HS-5 (cell line): ENCODE measurements around the gene OXSM.

Experiments used
- DNase-seq: peaks from one replicate; pipeline ENCODE4 v3.0.0-alpha.2; 2012; ENCODE audit warnings: low read depth

The OXSM gene

DNA sequence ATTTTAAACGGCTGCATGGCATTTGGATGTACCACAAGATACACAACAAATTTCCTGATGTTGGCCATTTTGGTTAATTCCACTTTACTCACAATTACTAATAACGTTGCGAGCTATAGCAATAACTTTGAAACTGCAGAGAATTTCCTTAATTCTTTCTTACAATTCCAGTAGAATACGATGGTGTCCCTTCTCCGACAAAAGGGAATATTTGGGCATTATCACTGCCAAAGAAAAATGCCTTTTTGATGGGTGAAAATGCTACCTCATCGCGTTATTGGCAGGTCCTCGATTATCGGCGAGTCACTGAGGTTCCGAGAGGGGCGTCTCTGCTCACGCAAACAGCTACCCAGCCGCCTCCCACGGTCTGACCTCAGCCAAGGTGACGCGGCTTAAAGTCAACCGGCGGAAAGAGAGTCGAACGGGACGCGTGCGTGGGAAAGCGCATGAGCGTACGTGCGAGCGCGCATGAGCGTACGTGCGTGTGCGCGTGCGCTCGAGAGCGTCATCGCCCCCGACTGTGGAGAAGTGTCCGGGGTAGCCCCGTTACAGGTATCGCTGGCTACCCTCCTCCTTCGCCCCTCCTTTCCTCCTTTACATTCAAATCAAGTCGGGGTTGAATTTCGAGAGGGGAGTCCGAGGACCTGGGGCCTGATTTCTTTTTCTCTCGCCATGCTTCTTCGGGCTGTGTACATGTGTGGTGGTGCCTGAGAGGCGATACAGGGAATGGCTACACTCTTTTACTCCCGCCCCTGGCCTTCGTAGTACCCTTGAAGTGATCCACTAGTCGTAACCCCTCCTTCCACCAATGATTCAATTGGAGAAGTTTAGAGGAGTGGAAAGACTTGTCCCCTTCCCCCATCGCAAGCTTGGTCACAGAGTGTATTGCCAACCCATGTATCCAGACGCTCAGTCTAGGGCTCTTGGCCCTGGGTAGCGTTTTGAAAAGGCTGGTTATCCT lies at the start of gene OXSM:
Gene OXSM (plus strand): TSS at position 495 of the 961 bp plus-strand sequence. CDS start 931 bp downstream, outside the sequence.
- peak; percentile 67 for DNase-seq

- DNase-seq: no peak
Observed at GRCh38 chr3:25744470-25744869, 45.4 kb upstream of the OXSM start.

DNA sequence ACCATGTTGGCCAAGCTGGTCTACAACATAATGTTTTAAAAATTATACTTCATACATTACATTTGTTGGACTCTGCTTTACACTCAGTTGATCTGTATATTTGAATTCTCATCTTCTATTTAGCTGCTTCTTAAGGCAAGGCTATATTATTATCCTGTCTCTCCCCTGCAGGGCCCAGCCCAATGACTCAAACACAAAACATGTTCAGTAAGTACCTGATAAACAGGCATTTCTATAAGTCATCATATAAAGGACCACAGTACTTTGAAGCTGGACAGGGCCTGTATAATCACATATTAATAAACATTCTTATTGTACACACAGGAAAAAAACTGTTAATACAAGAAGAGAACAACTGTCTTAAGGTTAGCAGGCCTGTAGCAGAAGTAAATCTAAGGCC lies 42.9 kb upstream of the OXSM start:
- peak; percentile 3 for DNase-seq

GRCh38 chr3:25748189-25748588 lies 41.7 kb upstream of the OXSM start:
- DNase-seq: no peak

DNA sequence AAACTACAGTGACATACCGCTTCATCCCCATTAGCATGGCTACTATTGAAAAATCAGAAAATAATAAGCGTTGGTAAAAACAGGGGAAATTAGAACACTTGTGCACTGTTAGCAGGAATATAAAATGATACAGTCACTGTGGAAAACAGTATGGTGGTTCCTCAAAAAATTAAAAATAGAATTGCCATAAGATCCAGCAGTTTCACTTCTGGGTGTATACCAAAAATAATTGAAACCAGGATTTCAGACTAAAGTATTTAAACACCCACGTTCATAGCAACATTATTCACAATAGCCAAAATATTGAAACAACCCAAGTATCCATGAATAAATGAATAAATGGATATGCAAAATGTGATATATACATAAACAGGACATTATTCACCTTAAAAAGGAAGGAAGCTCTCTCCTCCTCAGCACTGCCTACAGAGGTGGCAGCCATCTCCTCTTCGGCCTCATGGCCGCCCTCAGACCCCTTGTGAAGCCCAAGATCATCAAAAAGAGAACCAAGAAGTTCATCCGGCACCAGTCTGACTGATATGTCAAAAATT lies 40.8 kb upstream of the OXSM start:
- DNase-seq: no peak

GRCh38 chr3:25751048-25751447 lies 38.8 kb upstream of the OXSM start:
- DNase-seq: no peak

DNA sequence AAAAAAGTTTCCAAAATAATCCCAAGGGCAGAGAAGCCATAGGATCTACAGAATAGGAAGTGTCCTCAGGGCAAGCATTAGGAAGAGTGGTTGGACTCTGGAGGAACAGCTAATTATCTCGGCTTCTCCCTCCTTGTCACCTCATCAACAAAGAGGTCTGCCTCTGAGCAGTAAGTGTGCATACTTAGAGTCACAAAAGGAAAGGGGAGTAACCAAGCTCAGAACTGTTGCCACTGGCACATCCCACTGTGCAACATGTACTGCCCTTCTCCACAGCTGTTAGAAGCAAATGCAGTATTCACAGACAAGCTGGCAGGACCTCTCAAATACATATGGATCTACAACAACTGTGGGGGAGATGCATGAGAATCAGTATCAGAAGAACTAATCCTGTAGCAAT lies 38.2 kb upstream of the OXSM start:
- no peak for DNase-seq

- DNase-seq: no peak
Observed at GRCh38 chr3:25768851-25769250, 21.0 kb upstream of the OXSM start.

DNA sequence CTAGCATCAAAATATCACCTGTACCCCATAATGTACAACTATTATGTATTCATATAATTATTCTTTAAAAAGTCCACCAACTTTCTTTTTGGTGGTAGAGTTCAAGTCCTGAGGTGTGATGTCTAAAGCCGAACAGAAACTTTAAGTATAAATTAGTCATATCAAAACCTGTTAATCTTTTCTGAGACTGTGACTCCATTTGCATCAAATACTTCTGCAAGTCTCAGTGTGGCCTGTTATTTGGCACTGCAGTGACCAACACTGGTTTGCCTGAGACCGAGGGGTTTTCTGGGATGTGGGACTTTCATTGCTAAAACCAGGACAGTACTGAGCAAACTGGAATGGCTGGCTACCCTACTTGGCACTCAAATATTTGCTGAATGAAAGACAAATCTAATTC lies 14.0 kb upstream of the OXSM start:
- no peak for DNase-seq

- DNase-seq: no peak
Observed at GRCh38 chr3:25780618-25781017, 9.3 kb upstream of the OXSM start.

- DNase-seq: no peak
Observed at GRCh38 chr3:25781145-25781757, 8.6 kb upstream of the OXSM start.

GRCh38 chr3:25781758-25782594 lies 7.9 kb upstream of the OXSM start:
- DNase-seq: no peak

GRCh38 chr3:25782636-25782937 lies 7.3 kb upstream of the OXSM start:
- DNase-seq: no peak

DNA sequence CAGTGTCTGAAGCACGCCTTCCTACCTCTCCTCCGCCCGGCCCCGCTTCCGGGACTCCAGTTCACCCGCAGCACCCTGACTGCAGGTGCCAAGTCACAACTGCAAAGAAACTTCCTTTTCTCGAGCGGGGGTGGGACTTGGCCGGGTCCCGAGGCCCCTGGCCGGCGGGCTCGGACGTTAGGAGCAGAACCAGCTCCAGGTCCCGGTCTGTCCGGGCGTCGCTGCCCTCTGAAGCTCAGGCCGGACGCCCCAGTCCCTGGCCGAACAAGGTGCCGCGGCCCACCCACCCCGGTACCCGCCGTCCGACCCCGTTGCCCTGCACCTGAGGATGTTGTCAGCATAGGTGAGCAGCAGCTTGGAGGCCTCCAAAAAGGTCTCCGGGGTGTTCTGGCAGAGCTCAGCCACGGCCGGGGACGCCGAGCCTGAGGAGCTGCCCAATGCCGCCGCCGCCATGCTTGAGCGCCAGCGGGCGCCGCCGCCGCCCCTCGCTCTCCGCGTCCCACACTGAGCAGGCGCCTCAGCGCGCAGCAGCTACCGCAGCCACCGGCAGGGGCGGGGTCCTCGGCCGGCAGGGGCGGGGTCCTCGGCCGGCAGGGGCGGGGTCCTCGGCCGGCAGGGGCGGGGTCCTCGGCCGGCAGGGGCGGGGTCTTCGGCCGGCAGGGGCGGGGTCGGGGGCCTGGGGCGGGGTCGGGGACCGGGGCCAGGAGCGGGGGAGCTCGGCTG lies 6.8 kb upstream of the OXSM start, which contains the start of gene NGLY1:
Gene NGLY1 (minus strand): TSS at position 506 of the 723 bp plus-strand sequence. CDS start 53 bp downstream, at position 453.
- DNase-seq: peak; percentile 30

GRCh38 chr3:25783661-25784512 lies 6.0 kb upstream of the OXSM start:
- DNase-seq: no peak

GRCh38 chr3:25784971-25785370 lies 4.9 kb upstream of the OXSM start:
- DNase-seq: no peak

GRCh38 chr3:25785826-25786225 lies 4.1 kb upstream of the OXSM start:
- DNase-seq: no peak

GRCh38 chr3:25787689-25788088 lies 2.2 kb upstream of the OXSM start:
- DNase-seq: no peak

- no peak for DNase-seq
Observed at GRCh38 chr3:25789209-25789595, 688 bp upstream of the OXSM start.

- no peak for DNase-seq
Observed at GRCh38 chr3:25801786-25802185, 11.9 kb downstream of the OXSM start.

GRCh38 chr3:25803833-25804232 lies 13.9 kb downstream of the OXSM start:
- DNase-seq: no peak
